Measurements from ENCODE around the gene CHD5.
A peak's percentile ranks its signal among the peaks of the same experiment; 100 is the strongest.

The CHD5 gene

GRCh38 chr1:6200188-6200809 lies 20.2 kb upstream of the CHD5 start:
- H3K27ac ChIP-seq (ENCODE audit: low read length) = peak overlapping the region; percentile 90
- H3K4me3 ChIP-seq (ENCODE audit: low read length in 2 of 2) = peak overlapping the region; percentile 65 to 94
- H3K9ac ChIP-seq (ENCODE audit: low read length in 2 of 2) = peak overlapping the region; percentile 93 to 96
- H3K36me3 ChIP-seq (ENCODE audit: control insufficient read depth in 2 of 2, insufficient read depth in 2 of 2, low read length in 2 of 2) = peaks cover 0 to 13% of the 10 kb centered on the region in 2 donors
- peaks cover 28% of the 10 kb centered on the region for H3K4me1 ChIP-seq (ENCODE audit: control insufficient read depth, insufficient read depth, low read length)
- no peaks in the 10 kb centered on the region for H3K9me3 ChIP-seq (ENCODE audit: control insufficient read depth in 2 of 2, low read length in 2 of 2)
- H3K27me3 ChIP-seq (ENCODE audit: control insufficient read depth in 1 of 2, insufficient read depth in 2 of 2, low read length in 2 of 2) = no peaks in the 10 kb centered on the region

- peaks cover 3 to 13% of the 10 kb centered on the region in 2 donors for H3K36me3 ChIP-seq (ENCODE audit: control insufficient read depth in 2 of 2, insufficient read depth in 2 of 2, low read length in 2 of 2)
- H3K4me1 ChIP-seq (ENCODE audit: control insufficient read depth, insufficient read depth, low read length) = peaks cover 22% of the 10 kb centered on the region
- no peaks in the 10 kb centered on the region for H3K27me3 ChIP-seq (ENCODE audit: control insufficient read depth in 1 of 2, insufficient read depth in 2 of 2, low read length in 2 of 2)
- no peaks in the 10 kb centered on the region for H3K9me3 ChIP-seq (ENCODE audit: control insufficient read depth in 2 of 2, low read length in 2 of 2)
- peak within 1 kb of the TSS; percentile 90 for H3K27ac ChIP-seq (ENCODE audit: low read length)
- H3K4me3 ChIP-seq (ENCODE audit: low read length in 2 of 2) = peak within 1 kb of the TSS; percentile 89 to 94
- H3K9ac ChIP-seq (ENCODE audit: low read length in 2 of 2) = peak within 1 kb of the TSS; percentile 93 to 96
These were observed 19.4 kb upstream of the CHD5 start, which contains the start of gene RPL22 for GRCh38 chr1:6199298-6200187. TSS of gene RPL22 (minus strand) at chr1:6199595. CDS start at chr1:6199573, 22 bp downstream.

GRCh38 chr1:6198646-6199297 lies 18.7 kb upstream of the CHD5 start:
- H3K36me3 ChIP-seq (ENCODE audit: control insufficient read depth in 2 of 2, insufficient read depth in 2 of 2, low read length in 2 of 2) = peaks cover 11 to 20% of the 10 kb centered on the region in 2 donors
- no peaks in the 10 kb centered on the region for H3K9me3 ChIP-seq (ENCODE audit: control insufficient read depth in 2 of 2, low read length in 2 of 2)
- peaks cover 22% of the 10 kb centered on the region for H3K4me1 ChIP-seq (ENCODE audit: control insufficient read depth, insufficient read depth, low read length)
- peak overlapping the region; percentile 90 for H3K27ac ChIP-seq (ENCODE audit: low read length)
- H3K9ac ChIP-seq (ENCODE audit: low read length in 2 of 2) = peak overlapping the region; percentile 93 to 96
- H3K27me3 ChIP-seq (ENCODE audit: control insufficient read depth in 1 of 2, insufficient read depth in 2 of 2, low read length in 2 of 2) = no peaks in the 10 kb centered on the region
- H3K4me3 ChIP-seq (ENCODE audit: low read length in 2 of 2) = peak overlapping the region; percentile 89 to 94

- Histone ChIP-seq H3K36me3 (ENCODE audit: control insufficient read depth in 2 of 2, insufficient read depth in 2 of 2, low read length in 2 of 2) (peaks cover 18 to 27% of the 10 kb centered on the region in 2 donors), H3K4me1 (ENCODE audit: control insufficient read depth, insufficient read depth, low read length) (peaks cover 22% of the 10 kb centered on the region), H3K27ac (ENCODE audit: low read length) (no peak overlapping the region), H3K4me3 (ENCODE audit: low read length in 2 of 2) (peak overlapping the region; percentile 89 to 94), H3K9ac (ENCODE audit: low read length in 2 of 2) (peak overlapping the region; percentile 93 to 96), H3K27me3 (ENCODE audit: control insufficient read depth in 1 of 2, insufficient read depth in 2 of 2, low read length in 2 of 2) (no peaks in the 10 kb centered on the region), H3K9me3 (ENCODE audit: control insufficient read depth in 2 of 2, low read length in 2 of 2) (no peaks in the 10 kb centered on the region)
These were observed 17.8 kb upstream of the CHD5 start for GRCh38 chr1:6197746-6198427.

GRCh38 chr1:6191968-6192367 lies 11.8 kb upstream of the CHD5 start:
- H3K4me1 ChIP-seq (ENCODE audit: control insufficient read depth, insufficient read depth, low read length) = no peaks in the 10 kb centered on the region
- no peaks in the 10 kb centered on the region for H3K9me3 ChIP-seq (ENCODE audit: control insufficient read depth in 2 of 2, low read length in 2 of 2)
- no peak overlapping the region for H3K9ac ChIP-seq (ENCODE audit: low read length in 2 of 2)
- H3K36me3 ChIP-seq (ENCODE audit: control insufficient read depth in 2 of 2, insufficient read depth in 2 of 2, low read length in 2 of 2) = peaks cover 31 to 33% of the 10 kb centered on the region in 2 donors
- H3K27ac ChIP-seq (ENCODE audit: low read length) = no peak overlapping the region
- H3K4me3 ChIP-seq (ENCODE audit: low read length in 2 of 2) = no peak overlapping the region
- no peaks in the 10 kb centered on the region for H3K27me3 ChIP-seq (ENCODE audit: control insufficient read depth in 1 of 2, insufficient read depth in 2 of 2, low read length in 2 of 2)

GRCh38 chr1:6188466-6188865 lies 8.3 kb upstream of the CHD5 start:
- H3K9ac ChIP-seq (ENCODE audit: low read length in 2 of 2) = no peak overlapping the region
- peaks cover 21 to 23% of the 10 kb centered on the region in 2 donors for H3K36me3 ChIP-seq (ENCODE audit: control insufficient read depth in 2 of 2, insufficient read depth in 2 of 2, low read length in 2 of 2)
- H3K4me3 ChIP-seq (ENCODE audit: low read length in 2 of 2) = no peak overlapping the region
- peaks cover 7% of the 10 kb centered on the region for H3K4me1 ChIP-seq (ENCODE audit: control insufficient read depth, insufficient read depth, low read length)
- H3K27ac ChIP-seq (ENCODE audit: low read length) = no peak overlapping the region
- no peaks in the 10 kb centered on the region for H3K9me3 ChIP-seq (ENCODE audit: control insufficient read depth in 2 of 2, low read length in 2 of 2)
- H3K27me3 ChIP-seq (ENCODE audit: control insufficient read depth in 1 of 2, insufficient read depth in 2 of 2, low read length in 2 of 2) = no peaks in the 10 kb centered on the region

- peak overlapping the region in 1 of 2 donors; percentile 42 for H3K9ac ChIP-seq (ENCODE audit: low read length in 2 of 2)
- peaks cover 14 to 18% of the 10 kb centered on the region in 2 donors for H3K36me3 ChIP-seq (ENCODE audit: control insufficient read depth in 2 of 2, insufficient read depth in 2 of 2, low read length in 2 of 2)
- no peak overlapping the region for H3K27ac ChIP-seq (ENCODE audit: low read length)
- no peaks in the 10 kb centered on the region for H3K9me3 ChIP-seq (ENCODE audit: control insufficient read depth in 2 of 2, low read length in 2 of 2)
- peaks cover 12% of the 10 kb centered on the region for H3K4me1 ChIP-seq (ENCODE audit: control insufficient read depth, insufficient read depth, low read length)
- H3K4me3 ChIP-seq (ENCODE audit: low read length in 2 of 2) = no peak overlapping the region
- H3K27me3 ChIP-seq (ENCODE audit: control insufficient read depth in 1 of 2, insufficient read depth in 2 of 2, low read length in 2 of 2) = no peaks in the 10 kb centered on the region
These were observed 5.7 kb upstream of the CHD5 start for GRCh38 chr1:6185635-6186382.

- H3K9ac ChIP-seq (ENCODE audit: low read length in 2 of 2) = no peak overlapping the region
- H3K36me3 ChIP-seq (ENCODE audit: control insufficient read depth in 2 of 2, insufficient read depth in 2 of 2, low read length in 2 of 2) = peaks cover 11 to 14% of the 10 kb centered on the region in 2 donors
- H3K27ac ChIP-seq (ENCODE audit: low read length) = no peak overlapping the region
- no peak overlapping the region for H3K4me3 ChIP-seq (ENCODE audit: low read length in 2 of 2)
- H3K4me1 ChIP-seq (ENCODE audit: control insufficient read depth, insufficient read depth, low read length) = peaks cover 13% of the 10 kb centered on the region
- H3K9me3 ChIP-seq (ENCODE audit: control insufficient read depth in 2 of 2, low read length in 2 of 2) = no peaks in the 10 kb centered on the region
- peaks cover 0 to 3% of the 10 kb centered on the region in 2 donors for H3K27me3 ChIP-seq (ENCODE audit: control insufficient read depth in 1 of 2, insufficient read depth in 2 of 2, low read length in 2 of 2)
These were observed 5.0 kb upstream of the CHD5 start for GRCh38 chr1:6185151-6185550.

- Histone ChIP-seq H3K27me3 (ENCODE audit: control insufficient read depth in 1 of 2, insufficient read depth in 2 of 2, low read length in 2 of 2) (peaks cover 0 to 3% of the 10 kb centered on the region in 2 donors), H3K36me3 (ENCODE audit: control insufficient read depth in 2 of 2, insufficient read depth in 2 of 2, low read length in 2 of 2) (peaks cover 6 to 9% of the 10 kb centered on the region in 2 donors), H3K9ac (ENCODE audit: low read length in 2 of 2) (no peak overlapping the region), H3K9me3 (ENCODE audit: control insufficient read depth in 2 of 2, low read length in 2 of 2) (no peaks in the 10 kb centered on the region), H3K4me1 (ENCODE audit: control insufficient read depth, insufficient read depth, low read length) (peaks cover 14% of the 10 kb centered on the region), H3K27ac (ENCODE audit: low read length) (no peak overlapping the region), H3K4me3 (ENCODE audit: low read length in 2 of 2) (no peak overlapping the region)
These were observed 4.1 kb upstream of the CHD5 start for GRCh38 chr1:6184083-6184783.
